Measurements from ENCODE around the gene CEACAM1.
"Not testable (repeated sequence)": the region's sequence is repeated elsewhere in the genome, so short reads cannot be mapped to it uniquely, and the experiment has no call there.

Gene CEACAM1

GRCh38 chr19:42528354-42529247 is at the start of gene CEACAM1:
CEACAM1 (minus strand) TSS chr19:42528481; CDS start chr19:42528374, 107 bp downstream.
- DNase-seq = peak; percentile 49

- DNase-seq = no peak
Observed at GRCh38 chr19:42577016-42577415, 48.7 kb upstream of the CEACAM1 start.

- no peak for DNase-seq
Observed at GRCh38 chr19:42576241-42576640, 48.0 kb upstream of the CEACAM1 start.

GRCh38 chr19:42573642-42574041 is 45.4 kb upstream of the CEACAM1 start:
- no peak for DNase-seq

- DNase-seq = no peak
Observed at GRCh38 chr19:42571116-42571515, 42.8 kb upstream of the CEACAM1 start.

- DNase-seq = no peak
Observed at GRCh38 chr19:42569193-42569592, 40.9 kb upstream of the CEACAM1 start.

- DNase-seq = no peak
Observed at GRCh38 chr19:42568006-42568405, 39.7 kb upstream of the CEACAM1 start.

GRCh38 chr19:42567567-42567966 is 39.3 kb upstream of the CEACAM1 start:
- no peak for DNase-seq

- DNase-seq = no peak
Observed at GRCh38 chr19:42563352-42564210, 35.3 kb upstream of the CEACAM1 start.

- DNase-seq = no peak
Observed at GRCh38 chr19:42561512-42561911, 33.2 kb upstream of the CEACAM1 start.

- no peak for DNase-seq
Observed at GRCh38 chr19:42560731-42561130, 32.5 kb upstream of the CEACAM1 start.

GRCh38 chr19:42558450-42559150 is 30.3 kb upstream of the CEACAM1 start:
- DNase-seq = no peak

GRCh38 chr19:42557386-42557871 is 29.1 kb upstream of the CEACAM1 start:
- not testable (repeated sequence) for DNase-seq

- DNase-seq = no peak
Observed at GRCh38 chr19:42555801-42556200, 27.5 kb upstream of the CEACAM1 start.

GRCh38 chr19:42555317-42555716 is 27.0 kb upstream of the CEACAM1 start:
- no peak for DNase-seq

- DNase-seq = no peak
Observed at GRCh38 chr19:42554046-42554575, 25.8 kb upstream of the CEACAM1 start.

GRCh38 chr19:42553292-42554045 is 25.2 kb upstream of the CEACAM1 start:
- DNase-seq = no peak

- no peak for DNase-seq
Observed at GRCh38 chr19:42552086-42553065, 24.1 kb upstream of the CEACAM1 start.

- not testable (repeated sequence) for DNase-seq
Observed at GRCh38 chr19:42550521-42550920, 22.2 kb upstream of the CEACAM1 start.

- not testable (repeated sequence) for DNase-seq
Observed at GRCh38 chr19:42549067-42549466, 20.8 kb upstream of the CEACAM1 start.

GRCh38 chr19:42548552-42548951 is 20.3 kb upstream of the CEACAM1 start:
- no peak for DNase-seq
